Spleen (tissue), 7 donors: Measurements from ENCODE around the gene POGLUT3.

Source experiments
- CTCF ChIP-seq, 11 experiments: fragments of 200-600 bp in 7 of 11; fragments of 450-650 bp in 4 of 11; sonication (generic) in 4 of 11; IDR thresholded peaks in 8 of 11; conservative IDR thresholded peaks in 3 of 11; 1 replicate in 7 of 11; 2 replicates in 4 of 11; pipeline versions ENCODE4 v1.4.0 to v1.8.0; 2016 to 2021; ENCODE audit warnings: antibody characterized with exemption in 11 of 11, inconsistent platforms in 4 of 11, mild to moderate bottlenecking in 1 of 11
- POLR2A ChIP-seq, 3 donors: fragments of 450-650 bp; IDR thresholded peaks; one replicate each; pipeline ENCODE4 v1.5.1; 2017; ENCODE audit warnings: antibody characterized with exemption in 3 of 3, mild to moderate bottlenecking in 1 of 3
- donor health status: DM: no; HTN: no; CAD: no; lungs with moderate emphysema.
- donor health status: DM: no; HTN: no; CAD: no.
- donor health status: DM: no; HTN: no; CAD: no.

GRCh38 chr11:108483163-108483562, 15.0 kb downstream of the POGLUT3 start:
- TF ChIP-seq POLR2A (IDR thresholded peaks at IDR 0.05) = no peak
- no peak for TF ChIP-seq CTCF (IDR thresholded peaks at IDR 0.05 in 8 of 11, conservative IDR thresholded peaks at IDR 0.05 in 3 of 11)
